Amniotic epithelial cell (primary cell): ENCODE data around the gene RUBCN.
"Not testable (repeated sequence)": the region's sequence is repeated elsewhere in the genome, so short reads cannot be mapped to it uniquely, and the experiment has no call there.

ENCODE experiments used
- DNase-seq: peaks from one replicate; pipeline ENCODE4 v3.0.0-alpha.2; 2010; ENCODE audit warnings: low read depth

The RUBCN gene

GRCh38 chr3:197657541-197658292 is 79.0 kb downstream of the RUBCN start:
- DNase-seq, result not testable (repeated sequence)

GRCh38 chr3:197656960-197657359 is 79.7 kb downstream of the RUBCN start:
- DNase-seq, result not testable (repeated sequence)

- DNase-seq, result not testable (repeated sequence)
These were observed 80.6 kb downstream of the RUBCN start for GRCh38 chr3:197656129-197656528.

GRCh38 chr3:197654998-197655330 is 81.7 kb downstream of the RUBCN start:
- DNase-seq, result not testable (repeated sequence)

GRCh38 chr3:197654090-197654997 is 82.4 kb downstream of the RUBCN start:
- DNase-seq, result not testable (repeated sequence)

GRCh38 chr3:197652860-197653259 is 83.8 kb downstream of the RUBCN start:
- DNase-seq, result not testable (repeated sequence)

GRCh38 chr3:197647649-197648048 is 89.1 kb downstream of the RUBCN start:
- not testable (repeated sequence) for DNase-seq

GRCh38 chr3:197647191-197647590 is 89.5 kb downstream of the RUBCN start:
- not testable (repeated sequence) for DNase-seq

GRCh38 chr3:197646294-197646693 is 90.4 kb downstream of the RUBCN start:
- not testable (repeated sequence) for DNase-seq

GRCh38 chr3:197637556-197637955 is 99.1 kb downstream of the RUBCN start:
- not testable (repeated sequence) for DNase-seq

- DNase-seq, result peak; percentile 6
These were observed 104.7 kb downstream of the RUBCN start for GRCh38 chr3:197631989-197632388.

GRCh38 chr3:197630766-197631165 is 105.9 kb downstream of the RUBCN start:
- DNase-seq, result peak; percentile 47

- DNase-seq, result not testable (repeated sequence)
These were observed 107.4 kb downstream of the RUBCN start for GRCh38 chr3:197629286-197629685.

GRCh38 chr3:197627772-197628523 is 108.8 kb downstream of the RUBCN start:
- DNase-seq, result peak; percentile 33

- DNase-seq, result not testable (repeated sequence)
These were observed 109.4 kb downstream of the RUBCN start for GRCh38 chr3:197627158-197627771.

GRCh38 chr3:197626404-197627157 is 110.1 kb downstream of the RUBCN start:
- not testable (repeated sequence) for DNase-seq

- not testable (repeated sequence) for DNase-seq
These were observed 115.2 kb downstream of the RUBCN start for GRCh38 chr3:197621478-197621877.
